Measurements from ENCODE around the gene CDC34.

CDC34 gene

DNA sequence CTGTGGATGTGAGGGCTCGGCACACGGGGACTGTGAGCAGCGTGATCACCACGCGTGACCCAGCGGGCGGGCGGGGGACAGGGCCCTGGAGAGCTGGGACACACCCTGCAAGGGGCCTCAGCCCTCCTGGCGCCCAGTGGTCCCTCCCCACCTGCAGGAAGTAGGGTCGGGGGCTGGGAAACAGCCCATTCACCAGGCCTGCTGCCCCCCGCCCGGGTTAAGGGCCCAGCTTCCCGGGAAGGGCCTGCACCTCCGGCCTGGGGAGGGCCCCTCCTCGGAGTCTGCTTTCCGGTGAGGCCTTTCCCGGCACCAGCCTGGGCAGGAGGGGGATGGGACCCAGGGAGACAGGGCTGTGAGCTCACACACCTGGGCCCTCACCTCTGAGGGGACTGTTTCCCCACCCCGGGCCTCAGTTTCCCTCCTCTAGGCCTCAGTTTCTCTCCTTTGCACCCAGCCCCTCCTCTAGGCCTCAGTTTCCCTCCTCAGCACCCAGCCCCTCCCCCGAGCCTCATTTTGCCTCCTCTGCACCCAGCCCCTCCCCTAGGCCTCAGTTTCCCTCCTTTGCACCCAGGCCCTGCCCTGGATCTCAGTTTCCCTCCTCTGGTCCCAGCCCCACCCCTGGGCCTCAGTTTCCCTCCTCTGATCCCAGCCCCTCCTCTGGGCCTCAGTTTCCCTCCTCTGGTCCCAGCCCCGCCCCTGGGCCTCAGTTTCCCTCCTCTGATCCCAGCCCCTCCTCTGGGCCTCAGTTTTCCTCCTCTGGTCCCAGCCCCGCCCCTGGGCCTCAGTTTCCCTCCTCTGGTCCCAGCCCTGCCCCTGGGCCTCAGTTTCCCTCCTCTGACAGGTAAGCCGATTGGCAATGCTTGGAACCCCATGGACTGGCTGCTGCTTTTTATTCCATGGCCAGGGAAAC, 37.1 kb upstream of the CDC34 start:
- no peak overlapping the region for H3K27ac Mint-ChIP-seq
- peaks cover 3% of the 10 kb centered on the region for H3K9me3 Mint-ChIP-seq
- DNase-seq (ENCODE audit: low spot score), result no peak
- peaks cover 20% of the 10 kb centered on the region for H3K27me3 Mint-ChIP-seq (ENCODE audit: low read depth)
- no peaks in the 10 kb centered on the region for H3K36me3 Mint-ChIP-seq (ENCODE audit: low read depth)
- H3K4me1 Mint-ChIP-seq (ENCODE audit: low read depth), result peaks cover 7% of the 10 kb centered on the region
- no peak overlapping the region for H3K4me3 Mint-ChIP-seq

DNA sequence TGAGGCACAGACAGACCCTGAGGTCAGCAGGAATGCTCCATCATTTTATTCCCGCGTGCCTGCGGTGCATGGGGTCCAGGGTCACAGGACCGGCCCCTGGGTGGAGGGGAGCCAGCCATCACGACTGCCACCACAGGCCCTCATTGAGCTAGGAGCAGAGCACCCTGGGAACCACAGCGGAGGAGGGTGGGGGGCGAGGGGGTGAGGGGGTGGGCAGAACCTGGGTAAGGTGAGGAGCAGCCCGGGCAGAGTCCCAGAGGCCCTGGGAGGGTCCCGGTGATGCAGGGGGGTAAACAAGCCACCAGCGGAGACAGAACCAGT, 36.5 kb upstream of the CDC34 start:
- H3K9me3 Mint-ChIP-seq, result peaks cover 3% of the 10 kb centered on the region
- no peak for DNase-seq (ENCODE audit: low spot score)
- H3K27me3 Mint-ChIP-seq (ENCODE audit: low read depth), result peaks cover 23% of the 10 kb centered on the region
- no peaks in the 10 kb centered on the region for H3K36me3 Mint-ChIP-seq (ENCODE audit: low read depth)
- H3K27ac Mint-ChIP-seq, result no peak overlapping the region
- H3K4me1 Mint-ChIP-seq (ENCODE audit: low read depth), result peaks cover 5% of the 10 kb centered on the region
- H3K4me3 Mint-ChIP-seq, result no peak overlapping the region

DNA sequence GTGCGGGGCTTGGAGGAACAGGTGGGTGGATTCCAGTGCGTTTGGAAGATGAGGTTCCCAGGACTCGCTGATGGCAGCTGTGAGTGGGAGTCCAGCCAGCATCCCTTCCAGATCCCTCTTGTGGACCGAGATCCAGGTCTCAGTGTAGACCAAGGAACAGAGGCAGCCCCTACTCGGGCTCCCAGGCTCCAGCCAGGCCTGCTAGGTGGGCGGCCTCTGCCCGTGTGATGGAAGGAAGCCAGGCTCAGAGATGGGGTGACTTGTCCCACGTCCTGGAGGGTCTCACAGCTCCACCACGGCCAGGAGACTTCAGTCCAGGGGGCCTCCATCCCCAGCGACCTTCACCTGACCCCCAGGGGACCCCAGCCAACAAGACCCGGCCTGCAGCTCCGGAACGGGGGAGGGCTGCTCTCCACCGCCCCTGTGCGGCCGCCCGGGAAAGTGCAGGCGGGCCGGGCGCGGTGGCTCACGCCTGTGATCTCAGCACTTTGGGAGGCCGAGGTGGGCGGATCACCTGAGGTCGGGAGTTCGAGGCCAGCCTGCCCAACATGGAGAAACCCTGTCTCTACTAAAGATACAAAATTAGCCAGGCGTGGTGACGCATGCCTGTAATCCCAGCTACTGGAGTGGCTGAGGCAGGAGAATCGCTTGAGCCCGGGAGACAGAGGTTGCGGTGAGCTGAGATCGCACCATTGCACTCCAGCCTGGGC, 36.0 kb upstream of the CDC34 start:
- Mint-ChIP-seq H3K36me3 (ENCODE audit: low read depth) (no peaks in the 10 kb centered on the region), H3K4me3 (no peak overlapping the region), H3K4me1 (ENCODE audit: low read depth) (peaks cover 5% of the 10 kb centered on the region), H3K9me3 (peaks cover 3% of the 10 kb centered on the region), H3K27ac (no peak overlapping the region), H3K27me3 (ENCODE audit: low read depth) (peaks cover 23% of the 10 kb centered on the region)
- peak; percentile 40 for DNase-seq (ENCODE audit: low spot score)

DNA sequence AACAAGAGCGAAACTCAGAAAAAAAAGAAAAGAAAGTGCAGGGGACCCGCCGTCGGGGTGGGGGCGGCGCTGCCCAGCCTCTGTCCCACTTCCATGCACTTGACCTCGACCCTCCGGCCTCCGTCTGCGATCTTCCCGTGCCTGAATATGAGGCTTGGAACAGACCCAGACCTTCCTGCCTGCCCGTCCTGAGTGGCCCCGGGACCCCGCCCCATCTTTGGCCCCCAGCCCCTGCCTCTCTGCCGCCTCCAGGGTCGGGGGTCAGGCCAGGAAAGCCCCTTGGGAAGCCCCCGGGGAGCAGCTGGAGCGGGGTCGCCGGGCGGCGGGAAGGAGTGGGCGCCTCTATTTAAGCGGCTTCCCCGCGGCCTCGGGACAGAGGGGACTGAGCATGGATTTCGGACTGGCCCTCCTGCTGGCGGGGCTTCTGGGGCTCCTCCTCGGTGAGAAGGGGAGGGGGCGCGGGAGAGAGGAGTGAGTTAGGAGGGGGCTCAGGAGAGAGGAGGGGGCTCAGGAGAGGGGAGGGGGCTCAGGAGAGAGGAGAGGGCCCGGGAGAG, 35.4 kb upstream of the CDC34 start, which contains the start of gene MADCAM1:
Gene MADCAM1, plus strand, starts transcription at position 375 of the 554 bp plus-strand sequence. Its CDS starts 14 bp downstream, at position 389.
- Mint-ChIP-seq H3K4me1 (ENCODE audit: low read depth) (peaks cover 5% of the 10 kb centered on the region), H3K9me3 (peaks cover 3% of the 10 kb centered on the region), H3K36me3 (ENCODE audit: low read depth) (no peaks in the 10 kb centered on the region), H3K27me3 (ENCODE audit: low read depth) (peaks cover 23% of the 10 kb centered on the region), H3K27ac (no peak within 1 kb of the TSS), H3K4me3 (no peak within 1 kb of the TSS)
- DNase-seq (ENCODE audit: low spot score), result no peak

DNA sequence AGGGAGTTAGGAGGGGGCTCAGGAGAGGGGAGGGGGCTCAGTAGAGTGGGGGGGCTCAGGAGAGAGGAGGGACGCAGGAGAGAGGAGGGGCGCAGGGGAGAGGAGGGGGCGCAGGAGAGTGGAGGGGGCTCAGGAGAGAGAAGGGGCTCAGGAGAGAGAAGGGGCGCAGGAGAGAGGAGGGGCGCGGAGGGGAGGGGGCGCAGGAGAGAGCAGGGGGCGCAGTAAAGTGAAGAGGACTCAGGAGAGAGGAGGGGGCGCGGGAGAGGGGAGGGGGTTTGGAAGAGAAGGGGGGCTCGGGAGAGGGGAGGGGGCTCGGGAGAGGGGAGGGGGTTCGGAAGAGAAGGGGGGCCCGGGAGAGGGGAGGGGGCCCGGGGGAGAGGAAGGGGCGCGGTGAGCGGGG, 34.6 kb upstream of the CDC34 start:
- Mint-ChIP-seq H3K9me3 (peaks cover 3% of the 10 kb centered on the region), H3K4me1 (ENCODE audit: low read depth) (peaks cover 5% of the 10 kb centered on the region), H3K27me3 (ENCODE audit: low read depth) (peaks cover 23% of the 10 kb centered on the region), H3K36me3 (ENCODE audit: low read depth) (no peaks in the 10 kb centered on the region), H3K4me3 (no peak overlapping the region), H3K27ac (no peak overlapping the region)
- no peak for DNase-seq (ENCODE audit: low spot score)

DNA sequence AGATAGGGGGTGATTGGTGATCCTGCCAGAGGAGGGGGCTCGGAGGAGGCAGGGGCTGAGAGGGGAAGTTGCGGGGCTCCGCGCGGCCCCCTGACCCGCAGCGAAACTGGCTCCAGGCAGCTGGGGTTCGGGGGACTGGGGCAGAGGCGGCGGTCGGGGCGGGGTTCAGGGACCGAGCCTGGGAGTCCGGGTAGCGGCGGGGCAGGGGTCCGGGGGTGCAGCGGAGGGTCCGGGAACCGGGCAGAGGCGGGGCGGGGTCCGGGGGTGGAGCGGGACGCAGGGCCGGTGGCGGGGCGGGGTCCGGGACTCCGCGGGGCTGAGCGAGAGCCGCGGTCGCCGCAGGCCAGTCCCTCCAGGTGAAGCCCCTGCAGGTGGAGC, 34.1 kb upstream of the CDC34 start:
- DNase-seq (ENCODE audit: low spot score), result no peak
- peaks cover 23% of the 10 kb centered on the region for H3K27me3 Mint-ChIP-seq (ENCODE audit: low read depth)
- H3K4me1 Mint-ChIP-seq (ENCODE audit: low read depth), result peaks cover 5% of the 10 kb centered on the region
- no peaks in the 10 kb centered on the region for H3K36me3 Mint-ChIP-seq (ENCODE audit: low read depth)
- H3K27ac Mint-ChIP-seq, result no peak overlapping the region
- peaks cover 3% of the 10 kb centered on the region for H3K9me3 Mint-ChIP-seq
- no peak overlapping the region for H3K4me3 Mint-ChIP-seq

DNA sequence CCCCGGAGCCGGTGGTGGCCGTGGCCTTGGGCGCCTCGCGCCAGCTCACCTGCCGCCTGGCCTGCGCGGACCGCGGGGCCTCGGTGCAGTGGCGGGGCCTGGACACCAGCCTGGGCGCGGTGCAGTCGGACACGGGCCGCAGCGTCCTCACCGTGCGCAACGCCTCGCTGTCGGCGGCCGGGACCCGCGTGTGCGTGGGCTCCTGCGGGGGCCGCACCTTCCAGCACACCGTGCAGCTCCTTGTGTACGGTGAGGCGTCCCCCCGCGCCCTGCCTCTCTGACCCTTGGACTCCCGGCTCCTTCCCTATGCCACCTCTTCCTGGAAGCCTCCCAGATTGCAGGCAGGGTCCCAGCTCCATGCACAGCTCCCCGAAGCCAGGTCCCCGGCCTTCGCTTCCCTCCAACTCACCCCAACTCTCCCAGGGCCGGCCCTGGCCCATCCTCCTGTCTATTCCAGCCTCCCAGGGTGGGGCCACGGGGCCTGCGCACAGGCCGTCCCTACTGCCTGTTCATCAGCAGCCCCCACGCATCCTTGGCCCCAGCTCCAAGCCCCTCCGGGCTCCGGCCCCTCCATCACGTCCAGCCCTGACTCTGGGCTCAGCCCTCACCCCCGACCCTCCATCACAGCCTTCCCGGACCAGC, 33.6 kb upstream of the CDC34 start:
- Mint-ChIP-seq H3K4me1 (ENCODE audit: low read depth) (peaks cover 7% of the 10 kb centered on the region), H3K9me3 (peaks cover under 1% of the 10 kb centered on the region), H3K27ac (no peak overlapping the region), H3K36me3 (ENCODE audit: low read depth) (no peaks in the 10 kb centered on the region), H3K27me3 (ENCODE audit: low read depth) (peaks cover 23% of the 10 kb centered on the region), H3K4me3 (no peak overlapping the region)
- no peak for DNase-seq (ENCODE audit: low spot score)

DNA sequence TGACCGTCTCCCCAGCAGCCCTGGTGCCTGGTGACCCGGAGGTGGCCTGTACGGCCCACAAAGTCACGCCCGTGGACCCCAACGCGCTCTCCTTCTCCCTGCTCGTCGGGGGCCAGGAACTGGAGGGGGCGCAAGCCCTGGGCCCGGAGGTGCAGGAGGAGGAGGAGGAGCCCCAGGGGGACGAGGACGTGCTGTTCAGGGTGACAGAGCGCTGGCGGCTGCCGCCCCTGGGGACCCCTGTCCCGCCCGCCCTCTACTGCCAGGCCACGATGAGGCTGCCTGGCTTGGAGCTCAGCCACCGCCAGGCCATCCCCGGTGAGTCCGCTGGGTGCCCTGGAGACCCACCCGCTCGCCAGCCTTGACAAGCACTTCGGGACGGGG, 33.1 kb upstream of the CDC34 start:
- Mint-ChIP-seq H3K4me3 (no peak overlapping the region), H3K9me3 (no peaks in the 10 kb centered on the region), H3K27me3 (ENCODE audit: low read depth) (peaks cover 23% of the 10 kb centered on the region), H3K4me1 (ENCODE audit: low read depth) (peaks cover 7% of the 10 kb centered on the region), H3K36me3 (ENCODE audit: low read depth) (no peaks in the 10 kb centered on the region), H3K27ac (no peak overlapping the region)
- no peak for DNase-seq (ENCODE audit: low spot score)

DNA sequence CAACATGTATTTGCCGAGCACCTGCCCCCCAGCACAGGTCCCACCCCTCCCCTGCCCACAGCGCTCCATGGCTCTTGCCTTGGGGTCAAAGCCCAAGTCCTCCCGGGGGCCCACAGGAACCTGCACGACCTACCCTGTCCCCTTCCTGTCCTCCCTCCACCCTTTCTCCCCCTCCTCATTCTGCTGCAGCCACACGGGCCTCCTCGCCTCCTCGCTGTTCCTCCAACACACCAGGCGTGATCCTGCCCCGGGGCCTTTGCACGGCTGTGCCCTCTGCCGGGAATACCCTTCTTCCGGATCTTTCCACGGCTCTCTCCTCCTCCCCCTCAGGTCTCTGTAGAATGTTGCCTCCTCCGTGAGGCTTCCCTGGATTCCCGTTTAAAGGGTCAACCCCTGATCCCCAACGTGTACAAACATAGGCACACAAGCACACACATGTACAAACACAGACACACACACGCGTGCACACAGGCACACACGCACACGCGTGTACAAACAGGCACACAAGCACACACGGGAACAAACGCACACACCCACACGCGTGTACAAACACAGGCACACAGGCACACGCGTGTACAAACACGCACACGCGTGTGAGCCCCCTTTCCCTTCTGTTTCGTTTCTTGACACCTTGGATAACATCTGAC, 32.5 kb upstream of the CDC34 start:
- Mint-ChIP-seq H3K9me3 (no peaks in the 10 kb centered on the region), H3K4me3 (no peak overlapping the region), H3K27ac (no peak overlapping the region), H3K27me3 (ENCODE audit: low read depth) (peaks cover 23% of the 10 kb centered on the region), H3K4me1 (ENCODE audit: low read depth) (peaks cover 5% of the 10 kb centered on the region), H3K36me3 (ENCODE audit: low read depth) (no peaks in the 10 kb centered on the region)
- DNase-seq (ENCODE audit: low spot score), result no peak

DNA sequence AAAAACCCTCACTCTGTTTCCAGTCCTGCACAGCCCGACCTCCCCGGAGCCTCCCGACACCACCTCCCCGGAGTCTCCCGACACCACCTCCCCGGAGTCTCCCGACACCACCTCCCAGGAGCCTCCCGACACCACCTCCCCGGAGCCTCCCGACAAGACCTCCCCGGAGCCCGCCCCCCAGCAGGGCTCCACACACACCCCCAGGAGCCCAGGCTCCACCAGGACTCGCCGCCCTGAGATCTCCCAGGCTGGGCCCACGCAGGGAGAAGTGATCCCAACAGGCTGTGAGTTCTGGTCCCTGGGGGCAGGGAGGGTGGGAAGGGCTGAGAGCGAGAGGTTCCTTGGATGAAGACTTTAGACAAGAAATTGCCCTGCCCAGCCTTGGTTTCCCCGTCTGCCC, 29.9 kb upstream of the CDC34 start:
- Mint-ChIP-seq H3K36me3 (ENCODE audit: low read depth) (no peaks in the 10 kb centered on the region), H3K4me3 (no peak overlapping the region), H3K27me3 (ENCODE audit: low read depth) (peaks cover 14% of the 10 kb centered on the region), H3K4me1 (ENCODE audit: low read depth) (peaks cover 11% of the 10 kb centered on the region), H3K9me3 (no peaks in the 10 kb centered on the region), H3K27ac (no peak overlapping the region)
- no peak for DNase-seq (ENCODE audit: low spot score)

DNA sequence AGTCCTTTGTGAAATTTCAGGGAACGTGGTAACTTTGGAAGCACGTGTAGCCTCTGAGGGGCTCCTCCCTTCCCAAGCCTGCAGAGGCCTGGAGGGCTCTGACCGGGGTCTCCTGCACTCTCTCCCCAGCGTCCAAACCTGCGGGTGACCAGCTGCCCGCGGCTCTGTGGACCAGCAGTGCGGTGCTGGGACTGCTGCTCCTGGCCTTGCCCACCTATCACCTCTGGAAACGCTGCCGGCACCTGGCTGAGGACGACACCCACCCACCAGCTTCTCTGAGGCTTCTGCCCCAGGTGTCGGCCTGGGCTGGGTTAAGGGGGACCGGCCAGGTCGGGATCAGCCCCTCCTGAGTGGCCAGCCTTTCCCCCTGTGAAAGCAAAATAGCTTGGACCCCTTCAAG, 26.9 kb upstream of the CDC34 start:
- peaks cover 8% of the 10 kb centered on the region for H3K36me3 Mint-ChIP-seq (ENCODE audit: low read depth)
- no peak for DNase-seq (ENCODE audit: low spot score)

DNA sequence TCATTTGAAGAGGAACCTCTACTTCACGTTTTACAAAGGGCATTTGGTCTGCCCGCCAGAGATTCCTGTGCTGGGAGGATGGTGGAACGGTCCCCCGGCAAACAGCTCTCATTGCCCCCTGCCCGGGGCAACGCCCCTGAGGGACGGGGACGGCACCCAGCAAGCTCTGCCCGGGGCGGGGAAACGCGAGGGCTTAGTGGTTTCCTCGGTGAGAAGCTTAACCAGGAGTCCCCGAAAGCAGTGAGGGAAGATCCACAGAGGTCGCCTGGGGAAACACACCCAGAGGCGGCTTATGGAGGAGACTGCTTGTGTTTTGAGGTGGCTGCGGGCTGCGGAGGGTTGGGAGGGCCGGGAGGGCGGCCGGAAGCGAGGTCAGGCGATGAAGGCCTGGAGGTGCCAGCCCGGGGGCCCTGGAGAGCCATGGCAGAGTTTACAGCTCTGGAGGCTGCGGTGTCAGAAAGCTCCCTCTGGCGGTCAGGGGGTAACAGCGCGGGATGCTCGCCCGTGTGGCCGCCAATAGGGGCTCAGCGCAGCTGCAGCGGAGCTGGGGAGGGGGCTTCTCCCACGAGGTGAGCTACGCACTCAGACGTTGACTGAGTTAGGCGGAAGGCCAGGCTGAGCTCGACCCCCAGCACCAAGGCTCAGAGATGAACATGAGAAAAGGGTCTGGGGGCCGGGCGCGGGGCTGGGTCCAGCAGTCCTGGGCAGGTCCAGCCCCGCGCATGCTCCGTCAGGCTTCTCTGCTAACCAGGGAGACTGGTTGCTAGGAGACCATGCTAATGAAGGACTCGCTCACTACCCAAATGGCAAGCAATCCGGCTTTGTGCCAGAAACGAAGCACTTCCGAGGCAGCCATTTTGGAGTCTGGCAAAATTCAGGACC, 24.9 kb upstream of the CDC34 start:
- Mint-ChIP-seq H3K27me3 (ENCODE audit: low read depth) (no peaks in the 10 kb centered on the region), H3K4me3 (peak overlapping the region; percentile 89), H3K4me1 (ENCODE audit: low read depth) (peaks cover 35% of the 10 kb centered on the region), H3K36me3 (ENCODE audit: low read depth) (peaks cover 16% of the 10 kb centered on the region), H3K27ac (peak overlapping the region; percentile 100), H3K9me3 (no peaks in the 10 kb centered on the region)
- DNase-seq (ENCODE audit: low spot score), result peak; percentile 95

More for the DNA sequence above, 26.9 kb upstream of the CDC34 start:
- H3K27me3 Mint-ChIP-seq (ENCODE audit: low read depth), result peaks cover 1% of the 10 kb centered on the region
- H3K4me1 Mint-ChIP-seq (ENCODE audit: low read depth), result peaks cover 23% of the 10 kb centered on the region
- H3K4me3 Mint-ChIP-seq, result no peak overlapping the region
- H3K27ac Mint-ChIP-seq, result no peak overlapping the region
- H3K9me3 Mint-ChIP-seq, result no peaks in the 10 kb centered on the region
